ENCODE data around the gene METTL25B.

Gene METTL25B

DNA sequence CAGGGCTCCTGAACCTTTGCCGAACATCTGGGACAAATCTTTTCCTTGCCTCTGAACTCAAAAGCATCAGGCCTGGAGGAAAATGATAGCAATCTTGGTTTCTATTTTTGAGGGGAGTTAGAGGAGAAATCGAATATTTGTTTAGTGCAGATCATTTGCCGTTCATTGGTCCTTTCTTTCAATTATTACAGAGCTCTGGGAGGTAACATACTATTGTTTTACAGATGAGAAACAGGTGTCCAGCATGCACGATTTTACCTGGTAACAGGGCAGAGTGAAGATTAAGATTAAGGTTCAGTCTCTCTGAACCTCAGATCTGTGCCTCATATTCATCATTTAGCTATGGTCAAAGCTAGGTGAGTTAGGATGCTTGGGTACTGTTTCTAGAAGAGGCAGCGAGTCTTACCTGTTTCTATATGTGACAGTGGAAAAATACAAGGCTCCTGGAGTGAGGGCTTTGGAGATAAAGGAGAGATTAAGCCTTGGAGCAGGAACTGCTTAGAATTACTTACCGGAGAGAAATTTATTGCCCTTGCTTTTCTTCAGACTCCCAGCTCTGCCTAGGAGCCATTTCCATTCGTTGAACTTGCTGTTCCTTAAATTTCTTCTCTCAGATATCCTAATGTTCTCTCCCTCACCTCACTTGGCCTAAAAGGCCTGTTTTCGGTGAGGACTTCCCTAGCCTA, 40.5 kb downstream of the METTL25B start:
- DNase-seq (ENCODE audit: low spot score): no peak

DNA sequence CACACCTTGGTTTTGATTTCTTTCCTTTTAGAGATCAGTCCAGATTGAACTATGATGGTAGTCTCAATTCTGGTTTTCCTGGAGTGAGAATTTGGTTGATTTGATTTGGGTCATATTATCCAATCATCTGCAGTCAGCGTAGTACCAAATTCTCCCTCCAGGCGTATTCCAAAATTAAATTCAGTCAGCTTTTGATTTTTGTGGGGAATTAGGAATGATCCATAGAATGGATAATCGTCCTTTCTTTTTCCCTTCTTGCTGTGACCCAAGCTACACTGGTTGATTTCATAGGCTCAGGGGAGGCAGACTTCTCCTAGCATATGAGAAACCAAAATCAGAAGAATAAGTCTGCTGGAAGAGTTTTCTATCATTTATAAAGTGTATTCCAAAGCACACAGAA, 44.0 kb downstream of the METTL25B start:
- no peak for DNase-seq (ENCODE audit: low spot score)

DNA sequence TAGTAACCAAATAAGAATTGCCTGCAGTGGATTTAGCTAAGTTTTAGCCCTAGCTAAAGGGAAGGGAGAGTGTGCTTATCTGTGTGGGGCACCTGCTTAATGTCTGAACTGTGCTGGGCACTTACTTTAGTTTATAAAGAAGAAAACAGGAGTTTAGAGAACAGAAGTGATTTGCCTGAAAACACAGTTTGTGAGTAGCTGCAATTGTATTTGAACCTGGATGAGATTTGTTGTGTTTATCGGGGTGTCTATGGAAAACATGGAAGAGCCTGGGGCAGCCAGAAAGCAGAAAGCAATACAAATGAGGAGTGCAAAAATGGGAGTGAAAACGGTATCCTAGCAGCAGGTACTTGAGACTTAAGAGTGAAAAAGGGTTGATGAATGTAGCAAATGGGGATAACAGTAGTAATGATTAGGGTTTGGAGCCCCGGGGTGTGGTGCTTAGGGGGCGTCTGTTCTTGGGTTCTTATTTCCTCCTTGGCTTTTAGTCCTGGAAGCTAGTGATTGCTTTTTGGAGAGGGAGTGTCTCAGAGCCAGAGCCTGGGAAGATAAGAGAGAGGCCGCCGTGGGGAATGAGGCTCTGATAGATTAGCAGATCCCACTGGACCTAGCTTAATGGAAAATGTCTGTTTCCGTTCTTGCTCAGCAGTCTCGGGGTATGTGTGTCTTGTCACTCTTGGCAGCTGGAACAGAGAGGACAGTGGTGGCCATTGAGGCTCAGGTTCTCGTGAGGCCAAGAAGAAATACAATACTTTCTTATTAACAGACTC, 44.6 kb downstream of the METTL25B start:
- no peak for DNase-seq (ENCODE audit: low spot score)

DNA sequence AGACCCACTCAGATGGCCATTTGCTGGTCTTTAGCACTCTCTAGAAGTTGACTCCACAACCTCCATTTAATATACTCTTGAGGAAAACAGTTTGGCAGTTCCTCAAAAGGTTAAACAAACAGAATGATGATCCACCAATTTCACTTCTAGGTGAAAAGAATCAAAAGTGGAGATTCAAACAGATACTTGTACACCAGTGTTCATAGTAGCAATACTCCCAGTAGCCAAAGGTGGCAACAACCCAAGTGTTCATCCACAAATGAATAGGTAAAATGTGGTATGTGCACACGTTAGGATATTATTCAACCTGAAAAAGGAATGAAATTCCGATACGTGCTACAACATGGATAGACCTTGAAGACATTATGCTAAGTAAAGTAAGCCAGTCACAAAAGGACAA, 45.3 kb downstream of the METTL25B start:
- no peak for DNase-seq (ENCODE audit: low spot score)

DNA sequence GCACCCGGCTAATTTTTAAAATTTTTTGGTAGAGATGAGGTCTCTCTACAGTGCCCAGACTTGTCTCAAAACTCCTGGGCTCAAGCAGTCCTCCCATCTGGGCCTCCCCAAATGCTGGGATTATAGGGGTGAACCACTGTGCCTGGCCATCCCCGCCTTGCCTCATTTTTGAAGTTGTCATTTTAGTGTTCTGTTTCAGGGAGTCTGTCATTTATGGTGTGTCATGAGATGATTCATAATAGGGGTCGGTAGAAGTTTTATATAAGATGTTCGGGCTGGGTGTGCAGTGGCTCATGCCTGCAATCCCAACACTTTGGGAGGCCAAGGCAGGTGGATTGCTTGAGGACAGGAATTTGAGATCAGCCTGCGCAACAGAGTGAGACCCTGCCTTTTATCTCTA, 47.5 kb downstream of the METTL25B start:
- no peak for DNase-seq (ENCODE audit: low spot score)

DNA sequence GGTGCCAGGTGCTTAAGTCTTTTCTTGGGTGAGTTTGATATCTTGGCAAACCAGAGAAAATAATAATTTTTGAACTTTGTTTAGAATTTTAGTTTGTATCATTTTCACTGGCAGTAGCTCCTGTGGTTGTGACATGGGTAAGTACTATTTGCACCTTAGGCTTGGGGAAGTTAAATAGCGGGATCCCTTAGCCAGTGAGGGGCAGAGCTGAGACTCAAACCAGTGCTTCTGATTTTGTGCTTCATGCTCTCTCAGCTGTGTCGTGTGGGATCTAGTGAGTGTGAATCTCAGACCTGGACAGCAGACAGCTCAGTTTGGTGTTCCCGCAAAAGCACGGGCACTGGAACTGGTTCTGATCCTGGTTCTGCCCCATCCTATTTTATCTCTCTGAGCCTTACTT, 48.7 kb downstream of the METTL25B start:
- no peak for DNase-seq (ENCODE audit: low spot score)

DNA sequence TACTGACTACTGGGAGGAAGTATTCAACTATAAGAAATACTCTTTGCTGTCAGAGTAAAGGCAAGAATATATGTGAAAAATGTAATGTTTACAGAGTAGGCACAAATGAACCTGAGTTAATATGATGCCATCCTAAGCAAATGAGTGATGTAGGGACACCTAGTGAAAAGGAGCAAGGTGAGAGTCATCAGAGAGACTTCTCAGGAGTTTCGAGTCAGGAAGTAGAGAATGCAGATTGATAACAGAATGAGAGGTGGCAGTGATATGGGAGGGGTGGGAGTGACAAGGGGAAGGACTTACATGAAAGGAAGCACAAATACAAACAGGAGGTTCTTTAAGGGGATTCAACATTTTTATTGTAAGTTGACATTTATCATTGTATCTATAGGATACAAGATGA, 49.3 kb downstream of the METTL25B start:
- DNase-seq (ENCODE audit: low spot score): no peak

DNA sequence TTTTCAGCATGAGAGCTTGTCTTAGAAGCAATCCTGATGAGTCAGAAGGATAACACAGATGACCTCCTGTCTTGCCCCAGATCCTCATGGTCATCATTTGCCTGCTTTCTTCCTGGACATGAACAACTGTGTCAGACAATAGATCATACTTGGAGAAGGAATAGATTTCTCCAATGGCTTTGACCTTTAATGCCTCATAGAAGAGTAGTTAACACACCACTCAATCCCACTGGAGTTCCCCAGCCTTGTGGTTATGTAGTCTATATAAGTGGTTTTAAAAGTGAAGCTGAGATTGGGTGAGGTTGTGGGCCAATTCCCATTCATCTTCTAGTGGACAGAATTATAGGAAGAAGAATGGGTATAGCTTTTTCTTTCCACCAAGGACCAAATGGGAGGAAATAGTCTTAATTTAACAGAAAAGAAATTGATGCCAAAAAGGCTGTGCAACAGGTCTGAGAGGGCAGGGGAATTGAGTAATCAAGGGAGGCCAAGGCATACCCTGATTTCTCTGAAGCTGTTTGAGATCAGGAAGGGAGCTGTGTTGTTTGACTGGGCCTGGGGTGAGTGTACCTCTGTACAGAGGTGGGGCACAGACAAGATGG, 53.4 kb downstream of the METTL25B start:
- no peak for DNase-seq (ENCODE audit: low spot score)

DNA sequence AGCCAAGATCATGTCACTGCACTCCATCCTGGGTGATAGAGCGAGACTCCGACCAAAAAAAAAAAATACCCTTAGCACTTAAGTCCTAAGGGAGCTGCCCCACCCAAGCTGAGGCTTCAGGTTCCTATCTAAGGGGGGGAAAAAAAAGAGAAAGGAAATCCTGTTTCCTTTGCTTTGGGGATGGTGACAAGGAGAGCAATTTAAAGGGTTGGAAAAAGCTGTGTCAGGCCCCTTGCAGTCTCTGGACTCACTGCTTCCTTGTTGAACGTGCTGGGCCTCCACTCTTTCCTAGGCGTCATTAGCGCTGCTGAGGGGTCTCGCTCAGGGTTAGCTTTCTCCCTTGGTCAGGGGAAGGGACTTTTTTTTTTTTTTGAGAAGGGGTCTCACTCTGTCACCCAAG, 57.2 kb downstream of the METTL25B start:
- no peak for DNase-seq (ENCODE audit: low spot score)

All from ecto neural progenitor cell (in vitro differentiated cells).